ENCODE data around the gene EDAR. TPM values are rescaled to one million over a fixed set of nuclear protein-coding genes. Genes with fewer than 3 reads are reported as not detected.

The EDAR gene
- total and polyA plus RNA-seq, 2 of the 4 experiments (the other 2 are of a cell fraction): not detected

DNA sequence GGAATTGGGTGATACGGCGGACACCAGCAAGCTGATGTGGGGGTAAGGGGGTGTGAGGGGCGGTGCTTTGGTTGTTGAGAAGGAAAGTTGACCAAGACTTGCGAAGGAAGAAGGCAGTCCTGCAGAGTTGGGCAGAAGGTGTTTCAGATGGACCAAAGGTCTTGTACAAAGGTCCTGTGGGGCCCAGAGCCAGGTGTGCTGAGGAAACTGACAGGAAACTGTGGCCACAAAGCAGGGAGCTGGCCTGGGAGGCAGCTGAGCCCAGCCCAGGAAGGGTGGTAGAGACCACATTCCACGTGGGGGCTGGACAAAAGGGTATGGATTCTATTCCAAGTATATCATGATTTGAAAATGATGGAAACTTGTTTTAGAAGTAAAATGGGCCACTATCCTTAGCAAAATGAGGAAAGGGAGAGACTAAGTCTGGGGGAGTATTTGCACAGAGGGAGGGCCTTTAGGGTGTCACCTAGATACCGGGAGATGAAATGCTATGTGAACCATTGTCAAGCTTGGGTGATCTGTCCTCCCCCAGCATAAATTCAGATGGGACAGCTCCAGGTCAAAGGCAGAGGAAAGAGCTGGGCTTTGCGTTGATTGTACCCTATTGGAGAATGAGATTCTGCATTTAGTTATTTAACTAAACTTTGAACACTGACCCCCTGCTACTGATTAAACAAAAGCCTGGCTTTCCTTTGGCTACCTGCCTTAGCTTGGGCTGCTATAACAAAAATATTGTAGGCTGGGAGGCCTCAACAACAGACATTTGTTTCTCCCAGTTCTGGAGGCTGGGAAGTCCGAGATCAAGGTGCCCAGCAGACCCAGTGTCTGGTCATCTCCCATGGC is 4.3 kb upstream of the EDAR start:
- dilution Hi-C loops (cut with HindIII; ENCODE audit: low sequenced_read_pairs, unreplicated experiment) (no loop called here), intact Hi-C loops (cut with micrococcal nuclease) (no loop called here)

More for the DNA sequence above, 4.3 kb upstream of the EDAR start:
- Histone ChIP-seq H2AK9ac (replicated peaks; ENCODE audit: low read depth, low read length, poor library complexity) (no peak overlapping the region), H3K27me3 (ENCODE audit: control insufficient read depth, insufficient read depth, low read length) (peaks cover 61% of the 10 kb centered on the region), H3K27ac (ENCODE audit: insufficient read depth, low read length) (no peak overlapping the region), H3K18ac (ENCODE audit: low read depth, low read length) (no peak overlapping the region), H3K9me3 (ENCODE audit: control insufficient read depth, insufficient read depth, low read length) (no peaks in the 10 kb centered on the region), H2BK15ac (ENCODE audit: low read depth, low read length) (no peak overlapping the region), H3K4me3 (ENCODE audit: insufficient read depth, low read depth, low read length) (no peak overlapping the region), H2BK120ac (ENCODE audit: low read depth, low read length) (no peak overlapping the region), H3K23ac (ENCODE audit: low read depth, low read length) (no peak overlapping the region), H3K4ac (ENCODE audit: low read depth, low read length) (no peak overlapping the region), H2AK5ac (ENCODE audit: low read depth, low read length) (no peak overlapping the region), H4K5ac (ENCODE audit: low read depth, low read length) (no peak overlapping the region), H3K56ac (ENCODE audit: extremely low read depth, insufficient read depth, low read length) (no peak overlapping the region), H3K4me2 (ENCODE audit: low read depth, low read length) (no peak overlapping the region), H2AFZ (replicated peaks; ENCODE audit: low read length, poor library complexity) (no peak overlapping the region), H3K4me1 (ENCODE audit: control insufficient read depth, insufficient read depth, low read length) (no peaks in the 10 kb centered on the region), H4K20me1 (ENCODE audit: insufficient read depth, low read length) (no peaks in the 10 kb centered on the region), H3K79me1 (ENCODE audit: low read depth in 1 of 2, low read length in 2 of 2) (no peaks in the 10 kb centered on the region), H3K9ac (ENCODE audit: low read depth, low read length) (no peak overlapping the region), H3K36me3 (ENCODE audit: control insufficient read depth, insufficient read depth, low read length) (no peaks in the 10 kb centered on the region), H2BK20ac (ENCODE audit: low read depth, low read length) (no peak overlapping the region), H2BK5ac (ENCODE audit: low read depth, low read length, poor library complexity, severe bottlenecking) (no peak overlapping the region), H3K14ac (replicated peaks; ENCODE audit: low read depth, low read length) (no peak overlapping the region), H4K8ac (ENCODE audit: low read depth in 2 of 2, low read length in 2 of 2) (no peak overlapping the region), H4K91ac (ENCODE audit: insufficient read depth, low read depth, low read length) (no peak overlapping the region), H3K9me1 (ENCODE audit: insufficient read depth, low read length) (no peaks in the 10 kb centered on the region)
- DNase-seq (no peak), ATAC-seq (ENCODE audit: low read depth) (no peak)
- ChIA-PET POLR2A (ENCODE audit: unreplicated experiment) (no interaction called here), CTCF (no interaction called here)
- 43% methylated on average over 1 of the region's 8 CpGs; no CpG with 5 or more reads in 1 of the 2 experiments for WGBS, 2 experiments (ENCODE audit: extremely low coverage in 2 of 2, insufficient read length in 1 of 2)
- BruUV-seq (replicated peaks): no TSS peak
- TF ChIP-seq CHD1 (IDR thresholded peaks at IDR 0.05; ENCODE audit: low read depth, low read length) (no peak), RAD21 (IDR thresholded peaks at IDR 0.05; ENCODE audit: low read length) (no peak), SMC3 (IDR thresholded peaks at IDR 0.05; ENCODE audit: low read depth, low read length) (no peak), NFE2L2 (IDR thresholded peaks at IDR 0.05; ENCODE audit: low read depth, low read length) (no peak), RFX5 (IDR thresholded peaks at IDR 0.05; ENCODE audit: low read depth, low read length) (no peak), RCOR1 (IDR thresholded peaks at IDR 0.05; ENCODE audit: insufficient replicate concordance, low read length) (no peak)
- in situ Hi-C loops (cut with MboI; ENCODE audit: low sequenced_read_pairs): no loop called here

Data from IMR-90 (cell line).